Astrocyte (in vitro differentiated cells and primary cell): Measurements from ENCODE around the gene PIGN. TPM values are rescaled to one million over a fixed set of nuclear protein-coding genes. Genes with fewer than 3 reads are reported as not detected.

Experiments
- DNase-seq: peaks from one replicate; pipeline ENCODE4 v3.0.0-alpha.2; 2010; ENCODE audit warnings: low read depth
- FAIRE-seq: peaks from 2 replicates; lab custom pipeline; 2011; peaks lifted over from hg19 to GRCh38; lab: Jason Lieb, UNC
- H2AFZ ChIP-seq: 2 replicates; pipeline ENCODE4 v1.6.0; 2012; ENCODE audit warnings: low read depth, low read length, inconsistent platforms
- H3K27ac ChIP-seq: 2 replicates; pipeline ENCODE4 v1.5.1; 2011; ENCODE audit warnings: low read depth, low read length, inconsistent platforms
- H3K27me3 ChIP-seq: 2 replicates; pipeline ENCODE4 v1.6.0; 2011; ENCODE audit warnings: low read length, inconsistent platforms; ENCODE audit not compliant: insufficient read depth
- H3K36me3 ChIP-seq: 2 replicates; pipeline ENCODE4 v1.5.1; 2011; ENCODE audit warnings: low read length, inconsistent platforms; ENCODE audit not compliant: insufficient read depth
- H3K4me1 ChIP-seq: 2 replicates; pipeline ENCODE4 v1.5.1; 2011; ENCODE audit warnings: low read length, inconsistent platforms; ENCODE audit not compliant: insufficient read depth
- H3K4me2 ChIP-seq: 2 replicates; pipeline ENCODE4 v1.6.0; 2012; ENCODE audit warnings: low read length, inconsistent platforms
- H3K4me3 ChIP-seq: 2 replicates; pipeline ENCODE4 v1.5.1; 2011; ENCODE audit warnings: low read depth, mild to moderate bottlenecking, low read length, inconsistent platforms; ENCODE audit not compliant: insufficient read depth
- H3K79me2 ChIP-seq: 2 replicates; pipeline ENCODE4 v1.6.0; 2012; ENCODE audit warnings: mild to moderate bottlenecking, low read length, inconsistent platforms; ENCODE audit not compliant: insufficient read depth
- H3K9ac ChIP-seq: 2 replicates; pipeline ENCODE4 v1.6.0; 2012; ENCODE audit warnings: mild to moderate bottlenecking, low read length, inconsistent platforms
- H3K9me3 ChIP-seq: 2 replicates; pipeline ENCODE4 v1.5.1; 2012; ENCODE audit warnings: low read depth, mild to moderate bottlenecking, low read length, inconsistent platforms; ENCODE audit not compliant: insufficient read depth
- H4K20me1 ChIP-seq: 2 replicates; pipeline ENCODE4 v1.6.0; 2012; ENCODE audit warnings: low read length, inconsistent platforms; ENCODE audit not compliant: insufficient read depth
- H3K27ac Mint-ChIP-seq: one replicate; pipeline ENCODE4 v1.8.0; 2021; ENCODE audit warnings: mild to moderate bottlenecking, mixed read lengths; ENCODE audit not compliant: unreplicated experiment
- H3K27me3 Mint-ChIP-seq: one replicate; pipeline ENCODE4 v1.8.0; 2021; ENCODE audit warnings: low read depth, mixed read lengths; ENCODE audit not compliant: unreplicated experiment
- H3K36me3 Mint-ChIP-seq: one replicate; pipeline ENCODE4 v1.8.0; 2021; ENCODE audit warnings: low read depth, mixed read lengths; ENCODE audit not compliant: unreplicated experiment
- H3K4me1 Mint-ChIP-seq: one replicate; pipeline ENCODE4 v1.8.0; 2021; ENCODE audit warnings: low read depth, mixed read lengths; ENCODE audit not compliant: unreplicated experiment
- H3K4me3 Mint-ChIP-seq: one replicate; pipeline ENCODE4 v1.8.0; 2021; ENCODE audit warnings: mild to moderate bottlenecking, moderate library complexity, mixed read lengths; ENCODE audit not compliant: unreplicated experiment
- H3K9me3 Mint-ChIP-seq: one replicate; pipeline ENCODE4 v1.8.0; 2021; ENCODE audit warnings: mild to moderate bottlenecking, mixed read lengths; ENCODE audit not compliant: unreplicated experiment
- EZH2 ChIP-seq: IDR thresholded peaks from 2 replicates; pipeline ENCODE4 v1.6.1; 2012; ENCODE audit warnings: mild to moderate bottlenecking, low read length, inconsistent platforms; ENCODE audit not compliant: insufficient read depth
- total RNA-seq: library from RNA; stranded (reverse); gene quantifications from 2 replicates; pipeline ENCODE4 v1.2.1, GENCODE V29; 2021
- TF ChIP-seq, protein P1 (sequence below): IDR thresholded peaks from 2 replicates; pipeline ENCODE4 v1.5.1; 2011; ENCODE audit warnings: low read depth, mild to moderate bottlenecking, inconsistent platforms, low read length, moderate library complexity; ENCODE audit not compliant: insufficient read depth

Gene PIGN
- total RNA-seq, 1 donor from 2014 or later = 20.0 TPM

DNA sequence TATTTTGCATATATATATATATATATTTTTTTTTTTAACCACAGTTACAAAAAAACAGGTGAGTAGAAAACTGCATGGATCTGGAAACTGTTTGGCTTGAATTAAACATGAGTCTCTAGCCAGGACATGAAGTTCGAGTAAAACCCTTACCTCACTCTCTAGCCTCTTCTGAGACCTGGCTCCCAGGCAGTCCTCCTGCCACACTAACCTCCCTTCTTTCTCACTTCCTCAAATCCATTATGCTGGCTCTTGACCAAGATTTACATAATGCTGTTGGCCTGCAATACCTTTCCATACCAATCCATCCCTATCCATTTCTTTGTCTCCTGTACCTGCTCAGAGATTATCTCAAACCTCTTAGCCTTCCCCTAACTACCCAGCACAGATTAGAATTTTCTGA is 34.0 kb downstream of the PIGN start:
- no peaks in the 10 kb centered on the region for H3K79me2 ChIP-seq
- Mint-ChIP-seq H3K4me3 (no peak overlapping the region), H3K4me1 (peaks cover 4% of the 10 kb centered on the region), H3K9me3 (no peaks in the 10 kb centered on the region), H3K27me3 (no peaks in the 10 kb centered on the region), H3K36me3 (no peaks in the 10 kb centered on the region), H3K27ac (no peak overlapping the region)
- no peak overlapping the region for H3K9ac ChIP-seq
- H4K20me1 ChIP-seq = no peaks in the 10 kb centered on the region
- DNase-seq (no peak), FAIRE-seq (no peak)
- H3K4me1 ChIP-seq = no peaks in the 10 kb centered on the region
- H3K36me3 ChIP-seq = no peaks in the 10 kb centered on the region
- TF ChIP-seq EZH2 = no peak
- TF ChIP-seq, protein P1, sequence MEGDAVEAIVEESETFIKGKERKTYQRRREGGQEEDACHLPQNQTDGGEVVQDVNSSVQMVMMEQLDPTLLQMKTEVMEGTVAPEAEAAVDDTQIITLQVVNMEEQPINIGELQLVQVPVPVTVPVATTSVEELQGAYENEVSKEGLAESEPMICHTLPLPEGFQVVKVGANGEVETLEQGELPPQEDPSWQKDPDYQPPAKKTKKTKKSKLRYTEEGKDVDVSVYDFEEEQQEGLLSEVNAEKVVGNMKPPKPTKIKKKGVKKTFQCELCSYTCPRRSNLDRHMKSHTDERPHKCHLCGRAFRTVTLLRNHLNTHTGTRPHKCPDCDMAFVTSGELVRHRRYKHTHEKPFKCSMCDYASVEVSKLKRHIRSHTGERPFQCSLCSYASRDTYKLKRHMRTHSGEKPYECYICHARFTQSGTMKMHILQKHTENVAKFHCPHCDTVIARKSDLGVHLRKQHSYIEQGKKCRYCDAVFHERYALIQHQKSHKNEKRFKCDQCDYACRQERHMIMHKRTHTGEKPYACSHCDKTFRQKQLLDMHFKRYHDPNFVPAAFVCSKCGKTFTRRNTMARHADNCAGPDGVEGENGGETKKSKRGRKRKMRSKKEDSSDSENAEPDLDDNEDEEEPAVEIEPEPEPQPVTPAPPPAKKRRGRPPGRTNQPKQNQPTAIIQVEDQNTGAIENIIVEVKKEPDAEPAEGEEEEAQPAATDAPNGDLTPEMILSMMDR = no peak
- H3K27ac ChIP-seq = no peak overlapping the region
- no peaks in the 10 kb centered on the region for H3K27me3 ChIP-seq
- no peaks in the 10 kb centered on the region for H3K9me3 ChIP-seq
- H3K4me3 ChIP-seq = no peak overlapping the region
- no peak overlapping the region for H2AFZ ChIP-seq
- H3K4me2 ChIP-seq = no peak overlapping the region

DNA sequence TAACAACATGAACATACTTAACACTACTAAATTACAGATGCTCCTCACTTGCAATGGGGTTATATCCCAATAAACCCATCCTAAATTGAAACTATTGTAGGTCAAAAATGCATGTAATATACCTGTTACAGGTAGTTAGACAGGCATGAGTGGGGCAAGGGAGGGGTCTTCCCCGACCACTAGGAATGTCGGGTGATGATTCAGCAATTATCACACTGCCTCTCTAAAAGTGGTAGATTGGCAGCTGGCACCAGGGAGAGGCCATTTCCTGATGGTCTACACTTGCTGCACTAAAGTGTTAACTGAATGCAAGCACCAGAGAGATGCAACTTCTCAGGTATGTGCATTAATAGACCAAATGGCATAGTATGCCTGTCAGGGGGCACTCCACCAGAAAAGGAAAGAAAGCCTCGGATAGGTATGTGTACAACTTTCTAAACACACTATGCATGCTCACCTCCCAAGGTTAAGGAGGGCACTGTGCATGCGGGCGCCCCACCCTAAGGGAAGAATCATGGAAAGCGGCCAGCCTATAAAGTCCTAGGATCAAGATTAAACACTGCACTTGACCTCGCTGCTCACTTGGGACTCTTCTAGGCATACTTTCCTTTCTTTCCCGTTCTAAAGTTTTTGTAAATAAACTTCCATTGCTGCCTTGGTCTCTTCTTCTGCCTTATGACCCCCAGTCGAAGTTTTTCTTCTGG is 35.6 kb downstream of the PIGN start:
- H3K4me1 Mint-ChIP-seq = no peaks in the 10 kb centered on the region
- Histone ChIP-seq H4K20me1 (no peaks in the 10 kb centered on the region), H3K9me3 (no peaks in the 10 kb centered on the region), H3K4me2 (no peak overlapping the region), H3K9ac (no peak overlapping the region), H3K36me3 (no peaks in the 10 kb centered on the region), H3K27ac (no peak overlapping the region), H2AFZ (no peak overlapping the region), H3K4me1 (no peaks in the 10 kb centered on the region), H3K27me3 (no peaks in the 10 kb centered on the region), H3K79me2 (no peaks in the 10 kb centered on the region), H3K4me3 (no peak overlapping the region)
- H3K27me3 Mint-ChIP-seq = no peaks in the 10 kb centered on the region
- no peaks in the 10 kb centered on the region for H3K9me3 Mint-ChIP-seq
- H3K36me3 Mint-ChIP-seq = no peaks in the 10 kb centered on the region
- FAIRE-seq (no peak), DNase-seq (no peak)
- no peak overlapping the region for H3K4me3 Mint-ChIP-seq
- no peak overlapping the region for H3K27ac Mint-ChIP-seq
- no peak for TF ChIP-seq EZH2
- TF ChIP-seq, protein P1 = no peak

DNA sequence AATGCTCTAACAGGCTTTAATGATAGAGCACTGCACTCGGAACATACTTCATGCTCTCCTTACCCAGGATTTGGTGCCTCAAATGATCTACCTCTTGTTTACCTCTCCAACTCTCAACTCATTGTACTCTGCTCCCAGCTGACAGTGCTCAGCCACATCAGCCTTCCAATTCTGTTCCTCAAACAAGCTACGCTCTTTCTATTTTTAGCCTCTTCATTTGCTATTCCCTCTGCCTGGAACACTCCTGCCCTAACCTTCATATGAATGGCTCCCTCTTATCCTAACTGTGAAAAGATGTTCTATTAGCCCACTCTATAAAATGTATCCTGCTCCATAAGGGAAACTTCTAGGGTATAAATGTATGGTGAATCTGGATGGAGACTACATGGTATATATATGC is 42.5 kb downstream of the PIGN start:
- no peak overlapping the region for H3K27ac ChIP-seq
- no peaks in the 10 kb centered on the region for H3K9me3 ChIP-seq
- H3K4me3 ChIP-seq = no peak overlapping the region
- Mint-ChIP-seq H3K9me3 (no peaks in the 10 kb centered on the region), H3K36me3 (peaks cover 2% of the 10 kb centered on the region), H3K27ac (no peak overlapping the region), H3K27me3 (no peaks in the 10 kb centered on the region), H3K4me3 (no peak overlapping the region), H3K4me1 (peaks cover 7% of the 10 kb centered on the region)
- DNase-seq = no peak
- no peaks in the 10 kb centered on the region for H3K27me3 ChIP-seq
- H4K20me1 ChIP-seq = no peaks in the 10 kb centered on the region
- H3K4me1 ChIP-seq = no peaks in the 10 kb centered on the region
- H3K79me2 ChIP-seq = no peaks in the 10 kb centered on the region
- H2AFZ ChIP-seq = no peak overlapping the region
- no peak for FAIRE-seq
- TF ChIP-seq EZH2 = no peak
- TF ChIP-seq, protein P1 = no peak
- peaks cover 3% of the 10 kb centered on the region for H3K36me3 ChIP-seq
- H3K4me2 ChIP-seq = no peak overlapping the region
- H3K9ac ChIP-seq = no peak overlapping the region
